22Rv1 (cell line): ENCODE results near the gene MEF2A.

Experiments used
- ZFX ChIP-seq: fragments of 450-650 bp; IDR thresholded peaks from 2 replicates; pipeline ENCODE4 v1.6.1; 2017; ENCODE audit warnings: antibody characterized with exemption, borderline replicate concordance
- TF ChIP-seq, protein P1 (sequence below): fragments of 450-650 bp; IDR thresholded peaks from 2 replicates; pipeline ENCODE4 v1.5.1; 2017; ENCODE audit warnings: mild to moderate bottlenecking

DNA sequence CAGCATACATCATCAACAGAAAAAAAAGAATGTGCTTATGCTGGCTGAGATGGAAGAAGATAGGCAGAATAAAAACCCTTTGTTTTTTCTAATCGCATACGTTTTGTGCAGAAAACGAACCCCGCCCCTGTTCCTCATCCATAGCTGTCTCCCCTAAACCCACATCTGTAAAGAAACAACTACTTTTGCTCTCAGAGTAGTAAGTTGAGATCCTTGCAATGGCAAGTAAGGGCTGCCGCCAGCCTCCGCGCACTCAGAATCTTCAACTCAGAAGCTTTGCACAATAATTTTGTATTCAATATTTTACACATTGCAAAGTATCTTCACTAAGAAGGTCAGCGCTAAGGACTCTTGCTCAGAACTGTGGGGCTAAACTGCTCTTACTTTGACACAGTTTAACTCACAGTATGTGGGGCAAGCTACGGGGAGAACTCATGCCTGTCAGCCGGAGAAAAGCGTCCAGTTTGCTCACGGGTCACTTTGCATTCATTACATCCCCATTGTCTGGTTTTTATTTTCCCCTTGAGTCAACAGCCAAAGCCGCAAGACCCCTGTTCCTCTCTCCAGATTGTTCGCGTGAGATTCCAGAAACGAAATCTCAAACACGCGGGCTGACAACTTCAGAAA lies 166.5 kb downstream of the MEF2A start:
- TF ChIP-seq, protein P1, sequence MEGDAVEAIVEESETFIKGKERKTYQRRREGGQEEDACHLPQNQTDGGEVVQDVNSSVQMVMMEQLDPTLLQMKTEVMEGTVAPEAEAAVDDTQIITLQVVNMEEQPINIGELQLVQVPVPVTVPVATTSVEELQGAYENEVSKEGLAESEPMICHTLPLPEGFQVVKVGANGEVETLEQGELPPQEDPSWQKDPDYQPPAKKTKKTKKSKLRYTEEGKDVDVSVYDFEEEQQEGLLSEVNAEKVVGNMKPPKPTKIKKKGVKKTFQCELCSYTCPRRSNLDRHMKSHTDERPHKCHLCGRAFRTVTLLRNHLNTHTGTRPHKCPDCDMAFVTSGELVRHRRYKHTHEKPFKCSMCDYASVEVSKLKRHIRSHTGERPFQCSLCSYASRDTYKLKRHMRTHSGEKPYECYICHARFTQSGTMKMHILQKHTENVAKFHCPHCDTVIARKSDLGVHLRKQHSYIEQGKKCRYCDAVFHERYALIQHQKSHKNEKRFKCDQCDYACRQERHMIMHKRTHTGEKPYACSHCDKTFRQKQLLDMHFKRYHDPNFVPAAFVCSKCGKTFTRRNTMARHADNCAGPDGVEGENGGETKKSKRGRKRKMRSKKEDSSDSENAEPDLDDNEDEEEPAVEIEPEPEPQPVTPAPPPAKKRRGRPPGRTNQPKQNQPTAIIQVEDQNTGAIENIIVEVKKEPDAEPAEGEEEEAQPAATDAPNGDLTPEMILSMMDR, result no peak
- no peak for TF ChIP-seq ZFX
